SHP77 treated with DMSO at 0.1 percent for 48 hours (cell line): ENCODE measurements around the gene SYDE1.
A peak's percentile ranks its signal among the peaks of the same experiment; 100 is the strongest.

ENCODE experiments used
- DNase-seq: peaks from one replicate; lab custom pipeline; 2025; lab: John Stamatoyannopoulos, UW

The SYDE1 gene

GRCh38 chr19:15125232-15126067 is 18.2 kb downstream of the SYDE1 start:
- peak; percentile 98 for DNase-seq

GRCh38 chr19:15126131-15126910 is 19.1 kb downstream of the SYDE1 start:
- DNase-seq = no peak

- DNase-seq = no peak
These were observed 21.1 kb downstream of the SYDE1 start for GRCh38 chr19:15128162-15128770.

- DNase-seq = no peak
These were observed 22.8 kb downstream of the SYDE1 start for GRCh38 chr19:15129856-15130585.

GRCh38 chr19:15136234-15136954 is 29.2 kb downstream of the SYDE1 start:
- DNase-seq = no peak

GRCh38 chr19:15137777-15138176 is 30.6 kb downstream of the SYDE1 start:
- DNase-seq = no peak

GRCh38 chr19:15138427-15138826 is 31.2 kb downstream of the SYDE1 start:
- DNase-seq = no peak

GRCh38 chr19:15141143-15141542 is 33.9 kb downstream of the SYDE1 start:
- no peak for DNase-seq

GRCh38 chr19:15142313-15142712 is 35.1 kb downstream of the SYDE1 start:
- no peak for DNase-seq

- no peak for DNase-seq
These were observed 36.9 kb downstream of the SYDE1 start for GRCh38 chr19:15144046-15144646.

- DNase-seq = no peak
These were observed 39.9 kb downstream of the SYDE1 start for GRCh38 chr19:15147090-15147489.

- no peak for DNase-seq
These were observed 42.5 kb downstream of the SYDE1 start for GRCh38 chr19:15149737-15150136.

- no peak for DNase-seq
These were observed 46.9 kb downstream of the SYDE1 start for GRCh38 chr19:15154002-15154612.

- no peak for DNase-seq
These were observed 48.1 kb downstream of the SYDE1 start for GRCh38 chr19:15155296-15155695.

- DNase-seq = no peak
These were observed 49.2 kb downstream of the SYDE1 start for GRCh38 chr19:15156391-15156790.

- DNase-seq = no peak
These were observed 52.0 kb downstream of the SYDE1 start for GRCh38 chr19:15159251-15159650.

- no peak for DNase-seq
These were observed 54.1 kb downstream of the SYDE1 start for GRCh38 chr19:15161028-15161984.
